SK-N-SH (cell line): ENCODE measurements around the gene STK31. TPM values are rescaled to one million over a fixed set of nuclear protein-coding genes. Genes with fewer than 3 reads are reported as not detected.

Source experiments
- CTCF ChIA-PET: fragments of 300-600, 350-600 bp; formaldehyde crosslinking; extraction: SDS; loops from one replicate; lab custom pipeline; 2021; lab: Yijun Ruan, JAX
- POLR2A ChIA-PET: fragments of 350-600 bp; sonication (Branson Sonifier 250); formaldehyde crosslinking; extraction: SDS; loops from one replicate; lab custom pipeline; 2020; ENCODE audit warnings: antibody characterized with exemption, inconsistent platforms; lab: Yijun Ruan, JAX
- DNase-seq: peaks from one replicate; pipeline ENCODE4 v3.0.0; 2012
- H2AFZ ChIP-seq: fragments of 200-600 bp; sonication (generic); 2 replicates; pipeline ENCODE4 v1.8.1; 2016; ENCODE audit warnings: antibody characterized with exemption, mild to moderate bottlenecking, low read depth
- H3F3A ChIP-seq: fragments of 200-600 bp; sonication (generic); replicated peaks from 2 replicates; pipeline ENCODE3; 2016; ENCODE audit warnings: antibody characterized with exemption, mild to moderate bottlenecking; ENCODE audit not compliant: insufficient read depth
- H3K27ac ChIP-seq, 2 experiments: fragments of 200-500 bp in 1 of 2; fragments of 200-600 bp in 1 of 2; sonication (Bioruptor generic) in 1 of 2; sonication (generic), shearing (Covaris generic) in 1 of 2; 2 replicates each; pipeline versions ENCODE4 v1.5.1 to v1.6.1; 2014 to 2016; ENCODE audit warnings: low read depth in 2 of 2, inconsistent platforms in 1 of 2, low read length in 1 of 2, mild to moderate bottlenecking in 1 of 2, mixed read lengths in 1 of 2
- H3K27me3 ChIP-seq: fragments of 200-600 bp; sonication (generic), shearing (Covaris generic); 2 replicates; pipeline ENCODE4 v1.6.1; 2016; ENCODE audit warnings: mixed run types; ENCODE audit not compliant: insufficient read depth
- H3K36me3 ChIP-seq, 2 experiments: fragments of 200-500 bp in 1 of 2; fragments of 200-600 bp in 1 of 2; sonication (Bioruptor generic) in 1 of 2; sonication (generic) in 1 of 2; replicated peaks in 1 of 2; 2 replicates each; pipeline versions ENCODE3 to v1.5.1; 2014 to 2016; ENCODE audit warnings: low read length in 1 of 2, mild to moderate bottlenecking in 1 of 2; ENCODE audit not compliant: insufficient read depth in 2 of 2, control insufficient read depth in 1 of 2
- H3K4me1 ChIP-seq, 2 experiments: fragments of 200-500 bp in 1 of 2; fragments of 200-600 bp in 1 of 2; sonication (Bioruptor generic) in 1 of 2; sonication (generic), shearing (Covaris generic) in 1 of 2; 2 replicates each; pipeline versions ENCODE4 v1.5.1 to v1.6.1; 2014 to 2016; ENCODE audit warnings: low read depth in 1 of 2, low read length in 1 of 2, mixed run types in 1 of 2; ENCODE audit not compliant: insufficient read depth in 2 of 2, control insufficient read depth in 1 of 2
- H3K4me2 ChIP-seq: fragments of 200-600 bp; sonication (generic), shearing (Covaris generic); 2 replicates; pipeline ENCODE4 v1.6.1; 2017; ENCODE audit warnings: mixed run types
- H3K4me3 ChIP-seq, 2 experiments: fragments of 200-500 bp in 1 of 2; fragments of 200-600 bp in 1 of 2; sonication (Bioruptor generic) in 1 of 2; sonication (generic), shearing (Covaris generic) in 1 of 2; 2 replicates each; pipeline versions ENCODE4 v1.5.1 to v1.8.1; 2014 to 2016; ENCODE audit warnings: low read depth in 2 of 2, inconsistent platforms in 1 of 2, low read length in 1 of 2, mild to moderate bottlenecking in 1 of 2, mixed read lengths in 1 of 2, moderate library complexity in 1 of 2
- H3K79me2 ChIP-seq: fragments of 200-600 bp; sonication (generic); 2 replicates; pipeline ENCODE4 v1.8.1; 2017; ENCODE audit warnings: mild to moderate bottlenecking; ENCODE audit not compliant: insufficient read depth
- H3K9ac ChIP-seq: fragments of 200-600 bp; sonication (generic); 2 replicates; pipeline ENCODE4 v1.6.1; 2017; ENCODE audit warnings: mixed run types
- H3K9me2 ChIP-seq: fragments of 200-600 bp; sonication (generic); 2 replicates; pipeline ENCODE4 v1.6.1; 2017; ENCODE audit warnings: mixed run types
- H3K9me3 ChIP-seq: fragments of 200-600 bp; sonication (generic); 2 replicates; pipeline ENCODE4 v1.6.1; 2017; ENCODE audit warnings: mixed run types, mild to moderate bottlenecking, moderate library complexity
- H4K20me1 ChIP-seq: fragments of 200-600 bp; sonication (generic); 2 replicates; pipeline ENCODE4 v1.6.1; 2017; ENCODE audit warnings: mild to moderate bottlenecking, mixed run types; ENCODE audit not compliant: insufficient read depth
- EP300 ChIP-seq, 2 experiments: IDR thresholded peaks; 2 replicates each; pipeline versions ENCODE4 v1.4.0 to v1.6.1; 2012; ENCODE audit warnings: borderline replicate concordance in 1 of 2, low read depth in 1 of 2, low read length in 1 of 2
- EZH2phosphoT487 ChIP-seq: fragments of 200-600 bp; sonication (generic); IDR thresholded peaks from 2 replicates; pipeline ENCODE4 v1.6.1; 2017; ENCODE audit warnings: low read depth, mixed run types, mild to moderate bottlenecking, antibody characterized with exemption, moderate library complexity, borderline replicate concordance
- FOXM1 ChIP-seq: IDR thresholded peaks from 2 replicates; pipeline ENCODE4 v1.4.0; 2012; ENCODE audit warnings: low read depth, mild to moderate bottlenecking
- GATA2 ChIP-seq: sonication (generic); formaldehyde crosslinking; IDR thresholded peaks from 2 replicates; pipeline ENCODE4 v1.5.0; 2020; ENCODE audit warnings: mild to moderate bottlenecking, missing genetic modification reagents
- NFIC ChIP-seq: IDR thresholded peaks from 2 replicates; pipeline ENCODE4 v1.4.0; 2012; ENCODE audit warnings: borderline replicate concordance
- RXRA ChIP-seq: IDR thresholded peaks from 2 replicates; pipeline ENCODE4 v1.4.0; 2012; ENCODE audit warnings: low read depth, mild to moderate bottlenecking, borderline replicate concordance
- SIN3A ChIP-seq: IDR thresholded peaks from 2 replicates; pipeline ENCODE4 v1.6.1; 2012; ENCODE audit warnings: low read depth, mild to moderate bottlenecking, low read length, moderate library complexity, borderline replicate concordance
- SMC3 ChIP-seq: IDR thresholded peaks from 2 replicates; pipeline ENCODE4 v1.6.1; 2012; ENCODE audit warnings: low read depth, low read length, improper control_type of control experiment
- TAF1 ChIP-seq: IDR thresholded peaks from 2 replicates; pipeline ENCODE4 v1.6.1; 2012; ENCODE audit warnings: low read depth, mild to moderate bottlenecking, low read length, moderate library complexity, borderline replicate concordance
- TCF12 ChIP-seq: IDR thresholded peaks from 2 replicates; pipeline ENCODE4 v1.4.0; 2012
- TEAD4 ChIP-seq: IDR thresholded peaks from 2 replicates; pipeline ENCODE4 v1.4.0; 2012; ENCODE audit warnings: mild to moderate bottlenecking, borderline replicate concordance; ENCODE audit not compliant: insufficient read depth
- WGBS: methylation state at CpG from one replicate; pipeline ENCODE4 v1.1.6; 2017; ENCODE audit warnings: low lambda C conversion rate; 5-methylcytosine and 5-hydroxymethylcytosine counted together
- polyA plus RNA-seq, 3 experiments: library from polyadenylated mRNA; depleted of rRNA; stranded (reverse); fragments of >200 nt; gene quantifications; 2 replicates each; pipeline ENCODE4 v1.2.3, GENCODE V29; 2012
- TF ChIP-seq, protein P1 (sequence below): IDR thresholded peaks from 2 replicates; pipeline ENCODE4 v1.4.0; 2012; ENCODE audit warnings: low read depth
- TF ChIP-seq, protein P2 (sequence below): IDR thresholded peaks from 2 replicates; pipeline ENCODE4 v1.6.1; 2012; ENCODE audit warnings: mild to moderate bottlenecking, low read depth, low read length, moderate library complexity
- TF ChIP-seq, protein P3 (sequence below): IDR thresholded peaks from 2 replicates; pipeline ENCODE4 v1.4.0; 2012; ENCODE audit warnings: low read depth, borderline replicate concordance
- TF ChIP-seq, protein P4 (sequence below): fragments of 150-350 bp; IDR thresholded peaks from 2 replicates; pipeline ENCODE4 v1.6.1; 2017; ENCODE audit warnings: antibody characterized with exemption, low read length, low read depth, borderline replicate concordance
- TF ChIP-seq, protein P5 (sequence below): IDR thresholded peaks from 2 replicates; pipeline ENCODE4 v1.4.0; 2012; ENCODE audit warnings: low read depth, borderline replicate concordance
- TF ChIP-seq, protein P6 (sequence below): IDR thresholded peaks from 2 replicates; pipeline ENCODE4; 2012

The STK31 gene
- polyA plus RNA-seq, 1 of the 3 experiments (the other 2 are of a cell fraction), result 0.02 TPM

DNA sequence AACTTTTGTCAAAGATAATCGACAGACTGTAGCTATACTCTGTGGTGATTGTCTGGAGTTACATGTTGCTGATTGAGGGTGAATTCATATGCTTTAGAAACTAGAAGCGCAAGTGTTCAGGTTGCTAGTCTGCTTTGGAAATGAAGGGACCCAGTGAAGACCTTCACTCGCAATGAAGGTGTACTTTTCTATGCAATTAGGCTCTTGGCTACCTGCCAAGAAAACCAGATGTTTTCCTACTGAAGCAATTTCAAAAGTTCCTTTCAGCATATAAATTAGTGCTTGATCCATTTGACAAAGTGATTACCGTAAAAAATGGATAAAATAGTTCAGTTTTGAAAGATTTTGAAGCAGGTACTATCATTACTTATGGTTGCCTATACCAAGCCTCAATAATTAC, 10.0 kb upstream of the STK31 start:
- H2AFZ ChIP-seq, result no peak overlapping the region
- no peak overlapping the region for H3K27ac ChIP-seq
- H3K4me3 ChIP-seq, result no peak overlapping the region
- H3K4me2 ChIP-seq, result no peak overlapping the region
- no peak overlapping the region for H3K9ac ChIP-seq
- H4K20me1 ChIP-seq, result no peaks in the 10 kb centered on the region
- no peaks in the 10 kb centered on the region for H3K4me1 ChIP-seq
- no peaks in the 10 kb centered on the region for H3K27me3 ChIP-seq
- POLR2A ChIA-PET, result no interaction called here
- CTCF ChIA-PET, result interaction anchor here (1.4 kb wide), 1 partner anchor 9 kb away, joined by 4 read pairs; no protein-coding TSS in a partner anchor
- no peaks in the 10 kb centered on the region for H3K79me2 ChIP-seq
- no peaks in the 10 kb centered on the region for H3F3A ChIP-seq
- peaks cover 0 to 26% of the 10 kb centered on the region in 2 experiments for H3K36me3 ChIP-seq
- H3K9me3 ChIP-seq, result no peaks in the 10 kb centered on the region
- DNase-seq, result peak; percentile 36
- H3K9me2 ChIP-seq, result no peaks in the 10 kb centered on the region
- TF ChIP-seq, protein P1, sequence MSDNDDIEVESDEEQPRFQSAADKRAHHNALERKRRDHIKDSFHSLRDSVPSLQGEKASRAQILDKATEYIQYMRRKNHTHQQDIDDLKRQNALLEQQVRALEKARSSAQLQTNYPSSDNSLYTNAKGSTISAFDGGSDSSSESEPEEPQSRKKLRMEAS, result no peak
- peak; percentile 47; the same call in 1 of the 2 replicates for TF ChIP-seq NFIC
- no peak for TF ChIP-seq EP300 (IDR thresholded peaks at IDR 0.05; ENCODE audit: borderline replicate concordance in 1 of 2, low read depth in 1 of 2, low read length in 1 of 2)
- TF ChIP-seq FOXM1, result no peak
- 83% methylated on average over 4 of the region's 4 CpGs for WGBS

DNA sequence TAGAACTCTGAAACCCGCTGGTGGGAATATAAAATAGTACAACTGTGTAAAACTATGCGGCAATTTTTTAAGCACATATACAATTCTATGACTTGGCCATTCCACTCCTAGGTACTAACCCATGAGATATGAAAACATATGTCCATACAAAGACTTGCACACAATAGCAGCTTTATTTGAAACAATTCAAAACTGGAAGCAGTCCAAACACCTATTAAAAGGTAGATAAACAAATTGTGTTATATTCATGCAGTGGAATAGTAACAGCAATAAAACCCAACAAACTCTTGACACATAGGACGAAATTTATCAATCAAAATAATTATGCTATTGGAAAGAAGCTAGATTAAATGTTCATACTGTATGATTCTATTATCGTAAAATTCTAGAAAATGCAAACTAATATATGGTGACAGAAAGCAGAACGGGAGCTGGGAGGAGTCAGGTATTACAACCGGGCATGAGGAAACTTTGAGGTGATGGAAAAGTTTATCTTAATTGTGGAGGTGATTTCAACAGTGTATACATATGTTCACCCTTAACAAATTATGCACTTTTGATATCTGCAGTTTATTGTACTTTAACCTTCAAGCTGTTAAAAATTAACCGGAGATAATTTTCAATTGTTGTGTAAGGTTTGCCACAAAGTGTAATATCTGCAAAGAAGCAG, 803 bp upstream of the STK31 start:
- Histone ChIP-seq H3K9me3 (peaks cover 11% of the 10 kb centered on the region), H4K20me1 (no peaks in the 10 kb centered on the region), H3K9me2 (no peaks in the 10 kb centered on the region), H3K9ac (no peak overlapping the region), H3K4me2 (no peak overlapping the region), H3K27me3 (no peaks in the 10 kb centered on the region), H3K27ac (no peak overlapping the region)
- DNase-seq, result no peak
- TF ChIP-seq, protein P2, sequence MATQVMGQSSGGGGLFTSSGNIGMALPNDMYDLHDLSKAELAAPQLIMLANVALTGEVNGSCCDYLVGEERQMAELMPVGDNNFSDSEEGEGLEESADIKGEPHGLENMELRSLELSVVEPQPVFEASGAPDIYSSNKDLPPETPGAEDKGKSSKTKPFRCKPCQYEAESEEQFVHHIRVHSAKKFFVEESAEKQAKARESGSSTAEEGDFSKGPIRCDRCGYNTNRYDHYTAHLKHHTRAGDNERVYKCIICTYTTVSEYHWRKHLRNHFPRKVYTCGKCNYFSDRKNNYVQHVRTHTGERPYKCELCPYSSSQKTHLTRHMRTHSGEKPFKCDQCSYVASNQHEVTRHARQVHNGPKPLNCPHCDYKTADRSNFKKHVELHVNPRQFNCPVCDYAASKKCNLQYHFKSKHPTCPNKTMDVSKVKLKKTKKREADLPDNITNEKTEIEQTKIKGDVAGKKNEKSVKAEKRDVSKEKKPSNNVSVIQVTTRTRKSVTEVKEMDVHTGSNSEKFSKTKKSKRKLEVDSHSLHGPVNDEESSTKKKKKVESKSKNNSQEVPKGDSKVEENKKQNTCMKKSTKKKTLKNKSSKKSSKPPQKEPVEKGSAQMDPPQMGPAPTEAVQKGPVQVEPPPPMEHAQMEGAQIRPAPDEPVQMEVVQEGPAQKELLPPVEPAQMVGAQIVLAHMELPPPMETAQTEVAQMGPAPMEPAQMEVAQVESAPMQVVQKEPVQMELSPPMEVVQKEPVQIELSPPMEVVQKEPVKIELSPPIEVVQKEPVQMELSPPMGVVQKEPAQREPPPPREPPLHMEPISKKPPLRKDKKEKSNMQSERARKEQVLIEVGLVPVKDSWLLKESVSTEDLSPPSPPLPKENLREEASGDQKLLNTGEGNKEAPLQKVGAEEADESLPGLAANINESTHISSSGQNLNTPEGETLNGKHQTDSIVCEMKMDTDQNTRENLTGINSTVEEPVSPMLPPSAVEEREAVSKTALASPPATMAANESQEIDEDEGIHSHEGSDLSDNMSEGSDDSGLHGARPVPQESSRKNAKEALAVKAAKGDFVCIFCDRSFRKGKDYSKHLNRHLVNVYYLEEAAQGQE, result no peak
- TF ChIP-seq TCF12 (no peak), SIN3A (no peak), RXRA (no peak), SMC3 (no peak), TAF1 (no peak), EZH2phosphoT487 (no peak), TEAD4 (no peak), NFIC (no peak), GATA2 (no peak)
- TF ChIP-seq, protein P3, sequence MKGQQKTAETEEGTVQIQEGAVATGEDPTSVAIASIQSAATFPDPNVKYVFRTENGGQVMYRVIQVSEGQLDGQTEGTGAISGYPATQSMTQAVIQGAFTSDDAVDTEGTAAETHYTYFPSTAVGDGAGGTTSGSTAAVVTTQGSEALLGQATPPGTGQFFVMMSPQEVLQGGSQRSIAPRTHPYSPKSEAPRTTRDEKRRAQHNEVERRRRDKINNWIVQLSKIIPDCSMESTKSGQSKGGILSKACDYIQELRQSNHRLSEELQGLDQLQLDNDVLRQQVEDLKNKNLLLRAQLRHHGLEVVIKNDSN, result no peak
- TF ChIP-seq, protein P4, sequence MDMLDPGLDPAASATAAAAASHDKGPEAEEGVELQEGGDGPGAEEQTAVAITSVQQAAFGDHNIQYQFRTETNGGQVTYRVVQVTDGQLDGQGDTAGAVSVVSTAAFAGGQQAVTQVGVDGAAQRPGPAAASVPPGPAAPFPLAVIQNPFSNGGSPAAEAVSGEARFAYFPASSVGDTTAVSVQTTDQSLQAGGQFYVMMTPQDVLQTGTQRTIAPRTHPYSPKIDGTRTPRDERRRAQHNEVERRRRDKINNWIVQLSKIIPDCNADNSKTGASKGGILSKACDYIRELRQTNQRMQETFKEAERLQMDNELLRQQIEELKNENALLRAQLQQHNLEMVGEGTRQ, result no peak
- TF ChIP-seq, protein P5, sequence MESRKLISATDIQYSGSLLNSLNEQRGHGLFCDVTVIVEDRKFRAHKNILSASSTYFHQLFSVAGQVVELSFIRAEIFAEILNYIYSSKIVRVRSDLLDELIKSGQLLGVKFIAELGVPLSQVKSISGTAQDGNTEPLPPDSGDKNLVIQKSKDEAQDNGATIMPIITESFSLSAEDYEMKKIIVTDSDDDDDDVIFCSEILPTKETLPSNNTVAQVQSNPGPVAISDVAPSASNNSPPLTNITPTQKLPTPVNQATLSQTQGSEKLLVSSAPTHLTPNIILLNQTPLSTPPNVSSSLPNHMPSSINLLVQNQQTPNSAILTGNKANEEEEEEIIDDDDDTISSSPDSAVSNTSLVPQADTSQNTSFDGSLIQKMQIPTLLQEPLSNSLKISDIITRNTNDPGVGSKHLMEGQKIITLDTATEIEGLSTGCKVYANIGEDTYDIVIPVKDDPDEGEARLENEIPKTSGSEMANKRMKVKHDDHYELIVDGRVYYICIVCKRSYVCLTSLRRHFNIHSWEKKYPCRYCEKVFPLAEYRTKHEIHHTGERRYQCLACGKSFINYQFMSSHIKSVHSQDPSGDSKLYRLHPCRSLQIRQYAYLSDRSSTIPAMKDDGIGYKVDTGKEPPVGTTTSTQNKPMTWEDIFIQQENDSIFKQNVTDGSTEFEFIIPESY, result no peak
- TF ChIP-seq, protein P6, sequence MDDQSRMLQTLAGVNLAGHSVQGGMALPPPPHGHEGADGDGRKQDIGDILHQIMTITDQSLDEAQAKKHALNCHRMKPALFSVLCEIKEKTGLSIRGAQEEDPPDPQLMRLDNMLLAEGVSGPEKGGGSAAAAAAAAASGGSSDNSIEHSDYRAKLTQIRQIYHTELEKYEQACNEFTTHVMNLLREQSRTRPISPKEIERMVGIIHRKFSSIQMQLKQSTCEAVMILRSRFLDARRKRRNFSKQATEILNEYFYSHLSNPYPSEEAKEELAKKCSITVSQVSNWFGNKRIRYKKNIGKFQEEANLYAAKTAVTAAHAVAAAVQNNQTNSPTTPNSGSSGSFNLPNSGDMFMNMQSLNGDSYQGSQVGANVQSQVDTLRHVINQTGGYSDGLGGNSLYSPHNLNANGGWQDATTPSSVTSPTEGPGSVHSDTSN, result no peak
- TF ChIP-seq, all 33 proteins: peak for 0
- WGBS, result 75% methylated on average over 7 of the region's 7 CpGs
- H3K4me3 ChIP-seq, result no peak overlapping the region
- peaks cover 15% of the 10 kb centered on the region for H3F3A ChIP-seq
- H3K36me3 ChIP-seq, result peaks cover 0 to 7% of the 10 kb centered on the region in 2 experiments
- ChIA-PET POLR2A (no interaction called here), CTCF (interaction anchor here (0.8 to 8.4 kb wide), 11 partner anchors 10 to 437 kb away, joined by 3 to 188 read pairs (median 8); no protein-coding TSS in a partner anchor)
- no peaks in the 10 kb centered on the region for H3K79me2 ChIP-seq
- H3K4me1 ChIP-seq, result peaks cover 3 to 9% of the 10 kb centered on the region in 2 experiments; a peak in 2 of 4 replicates
- no peak overlapping the region for H2AFZ ChIP-seq
